ENCODE results near the gene CYS1.

The CYS1 gene

DNA sequence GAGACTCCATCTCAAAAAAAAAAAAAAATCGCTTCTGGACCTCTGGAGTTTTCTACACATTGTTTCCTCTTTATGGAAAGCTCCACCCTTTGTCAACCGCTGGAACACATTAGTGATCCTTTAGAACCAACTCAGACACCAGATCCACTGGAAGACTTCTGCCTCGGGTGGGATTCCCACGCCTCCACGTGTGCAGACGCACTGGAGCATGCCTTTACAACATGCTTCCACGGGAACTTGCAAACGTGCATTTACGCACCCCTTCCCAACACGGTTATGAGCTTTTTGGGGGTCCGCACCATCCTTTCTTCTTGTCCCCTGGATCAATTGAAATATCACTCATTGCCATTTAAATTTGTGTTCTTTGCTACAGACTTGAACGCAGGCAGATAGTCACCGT is 5.1 kb downstream of the CYS1 start:
- peaks cover 48% of the 10 kb centered on the region for H3K4me1 Mint-ChIP-seq
- H3K4me3 Mint-ChIP-seq: peak overlapping the region in 1 of 3 experiments; percentile 23
- H3K27ac Mint-ChIP-seq: peak overlapping the region in 2 of 3 experiments; percentile 17 to 53
- no peaks in the 10 kb centered on the region for H3K9me3 Mint-ChIP-seq
- peaks cover 17% of the 10 kb centered on the region for H3K36me3 Mint-ChIP-seq (ENCODE audit: low read depth)
- H3K27me3 Mint-ChIP-seq (ENCODE audit: low read depth): peaks cover 59% of the 10 kb centered on the region
- TF ChIP-seq, protein P1, sequence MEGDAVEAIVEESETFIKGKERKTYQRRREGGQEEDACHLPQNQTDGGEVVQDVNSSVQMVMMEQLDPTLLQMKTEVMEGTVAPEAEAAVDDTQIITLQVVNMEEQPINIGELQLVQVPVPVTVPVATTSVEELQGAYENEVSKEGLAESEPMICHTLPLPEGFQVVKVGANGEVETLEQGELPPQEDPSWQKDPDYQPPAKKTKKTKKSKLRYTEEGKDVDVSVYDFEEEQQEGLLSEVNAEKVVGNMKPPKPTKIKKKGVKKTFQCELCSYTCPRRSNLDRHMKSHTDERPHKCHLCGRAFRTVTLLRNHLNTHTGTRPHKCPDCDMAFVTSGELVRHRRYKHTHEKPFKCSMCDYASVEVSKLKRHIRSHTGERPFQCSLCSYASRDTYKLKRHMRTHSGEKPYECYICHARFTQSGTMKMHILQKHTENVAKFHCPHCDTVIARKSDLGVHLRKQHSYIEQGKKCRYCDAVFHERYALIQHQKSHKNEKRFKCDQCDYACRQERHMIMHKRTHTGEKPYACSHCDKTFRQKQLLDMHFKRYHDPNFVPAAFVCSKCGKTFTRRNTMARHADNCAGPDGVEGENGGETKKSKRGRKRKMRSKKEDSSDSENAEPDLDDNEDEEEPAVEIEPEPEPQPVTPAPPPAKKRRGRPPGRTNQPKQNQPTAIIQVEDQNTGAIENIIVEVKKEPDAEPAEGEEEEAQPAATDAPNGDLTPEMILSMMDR (IDR thresholded peaks at IDR 0.05; ENCODE audit: unreplicated experiment in 3 of 3): no peak

DNA sequence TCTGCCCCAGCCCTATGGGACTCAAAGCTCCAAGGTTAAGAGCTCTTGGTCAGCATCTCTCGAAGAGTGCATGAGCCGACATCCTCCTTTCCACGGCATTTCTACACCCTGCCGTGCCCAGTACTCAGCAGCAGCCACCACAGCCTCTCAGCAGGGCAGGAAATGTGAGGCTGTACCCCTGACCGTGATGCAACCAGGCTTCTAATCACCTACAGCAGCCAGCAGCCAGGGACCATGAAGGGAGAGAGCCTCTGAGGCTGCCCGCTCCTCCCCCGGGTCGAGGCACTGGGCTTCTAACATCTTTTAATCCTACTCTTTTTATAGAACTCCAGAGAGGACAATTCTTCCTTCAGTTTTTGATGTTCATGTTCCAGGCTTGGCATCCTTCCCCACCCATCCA is 6.5 kb downstream of the CYS1 start:
- H3K27ac Mint-ChIP-seq: peak overlapping the region in 2 of 3 experiments; percentile 37 to 55
- TF ChIP-seq, protein P1 (IDR thresholded peaks at IDR 0.05; ENCODE audit: unreplicated experiment in 3 of 3): no peak
- H3K4me1 Mint-ChIP-seq: peaks cover 40% of the 10 kb centered on the region
- H3K36me3 Mint-ChIP-seq (ENCODE audit: low read depth): peaks cover 17% of the 10 kb centered on the region
- no peaks in the 10 kb centered on the region for H3K9me3 Mint-ChIP-seq
- H3K4me3 Mint-ChIP-seq: peak overlapping the region in 1 of 3 experiments; percentile 39
- peaks cover 52% of the 10 kb centered on the region for H3K27me3 Mint-ChIP-seq (ENCODE audit: low read depth)

DNA sequence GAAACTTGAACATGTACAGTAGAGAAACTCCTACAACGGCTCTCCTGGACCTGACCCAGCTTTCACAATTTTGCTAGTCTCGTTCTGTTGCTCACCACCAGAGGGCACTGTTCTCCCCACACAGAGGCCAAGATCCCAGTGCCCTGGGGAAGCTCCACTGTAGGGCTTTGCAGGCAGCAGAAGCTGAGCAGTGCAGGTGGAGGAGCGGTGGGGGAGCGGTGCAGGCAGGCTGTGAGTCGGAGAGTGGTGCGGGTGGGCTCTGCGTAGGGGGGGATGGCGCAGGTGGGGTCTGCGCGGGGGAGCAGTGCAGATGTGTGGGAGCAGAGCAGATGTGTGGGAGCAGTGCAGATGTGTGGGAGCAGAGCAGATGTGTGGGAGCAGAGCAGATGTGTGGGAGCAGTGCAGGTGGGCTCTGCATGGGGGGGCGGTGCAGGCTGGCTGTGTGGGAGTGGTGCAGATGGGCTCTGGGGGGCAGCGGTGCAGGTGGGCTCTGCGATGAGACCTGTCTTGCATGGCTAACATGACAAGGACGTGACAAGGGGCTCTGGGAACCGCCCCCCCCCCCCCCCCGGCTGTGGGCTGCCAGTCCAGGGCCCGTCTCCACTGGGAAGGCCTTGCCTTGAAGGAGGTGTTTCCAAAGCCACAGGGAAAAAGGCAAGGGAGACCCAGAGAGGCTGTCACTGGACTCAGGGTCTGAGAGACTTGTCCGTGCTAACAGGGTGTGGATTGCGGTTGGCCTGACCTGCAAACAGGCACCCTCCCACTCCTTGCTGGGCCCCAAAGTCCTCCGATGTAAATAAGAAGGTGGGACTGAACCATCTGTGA is 7.3 kb downstream of the CYS1 start:
- Mint-ChIP-seq H3K4me1 (peaks cover 32% of the 10 kb centered on the region), H3K36me3 (ENCODE audit: low read depth) (peaks cover 17% of the 10 kb centered on the region), H3K9me3 (peaks cover 4% of the 10 kb centered on the region), H3K4me3 (peak overlapping the region in 2 of 3 experiments; percentile 1 to 39), H3K27me3 (ENCODE audit: low read depth) (peaks cover 43% of the 10 kb centered on the region), H3K27ac (peak overlapping the region in 2 of 3 experiments; percentile 5 to 37)
- TF ChIP-seq, protein P1 (IDR thresholded peaks at IDR 0.05; ENCODE audit: unreplicated experiment in 3 of 3): peak; percentile 78 to 82 (median 80)

DNA sequence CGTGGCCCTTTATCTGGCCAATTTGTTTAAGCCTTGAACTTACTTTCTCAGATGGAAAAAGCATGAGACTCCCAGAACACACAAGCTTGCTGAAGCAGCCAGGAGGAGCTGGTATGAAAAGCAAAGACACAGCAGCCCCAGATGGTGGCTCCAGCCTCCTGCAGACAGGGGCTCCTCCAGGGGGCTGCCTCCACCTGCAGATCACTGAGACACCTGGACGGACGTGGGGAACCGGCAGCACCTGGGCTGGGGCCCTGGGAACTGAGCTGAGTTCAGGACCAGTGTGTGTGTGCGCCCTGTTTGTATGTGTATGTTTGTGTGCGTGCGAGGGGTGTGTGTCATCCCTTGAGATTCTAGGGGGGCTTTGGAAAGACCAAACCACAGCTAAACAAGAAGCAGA is 8.6 kb downstream of the CYS1 start:
- Mint-ChIP-seq H3K27me3 (ENCODE audit: low read depth) (peaks cover 31% of the 10 kb centered on the region), H3K4me1 (peaks cover 25% of the 10 kb centered on the region), H3K27ac (no peak overlapping the region), H3K9me3 (peaks cover 7% of the 10 kb centered on the region), H3K36me3 (ENCODE audit: low read depth) (peaks cover 20% of the 10 kb centered on the region), H3K4me3 (no peak overlapping the region)
- TF ChIP-seq, protein P1 (IDR thresholded peaks at IDR 0.05; ENCODE audit: unreplicated experiment in 3 of 3): no peak

DNA sequence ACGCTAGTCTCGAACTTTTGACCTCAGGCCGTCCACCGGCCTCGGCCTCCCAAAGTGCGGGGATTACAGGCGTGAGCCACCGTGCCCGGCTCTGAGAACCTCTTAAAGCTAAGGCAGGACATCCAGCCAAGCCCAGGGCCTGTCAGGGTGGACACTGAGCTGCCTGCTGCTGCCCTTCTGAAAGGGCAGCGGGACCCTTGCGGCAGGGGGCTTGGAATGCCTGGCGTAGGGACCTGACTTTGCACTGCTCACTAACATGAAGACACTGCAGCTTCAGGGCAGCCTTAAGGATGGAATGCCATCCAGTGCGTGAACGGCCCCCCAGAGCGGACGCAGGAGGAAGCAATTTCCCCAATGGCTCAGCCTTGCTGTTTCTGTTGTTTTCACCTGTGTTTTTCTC is 9.0 kb downstream of the CYS1 start:
- H3K4me3 Mint-ChIP-seq: no peak overlapping the region
- TF ChIP-seq, protein P1 (IDR thresholded peaks at IDR 0.05; ENCODE audit: unreplicated experiment in 3 of 3): no peak
- peaks cover 16% of the 10 kb centered on the region for H3K36me3 Mint-ChIP-seq (ENCODE audit: low read depth)
- H3K27ac Mint-ChIP-seq: no peak overlapping the region
- peaks cover 7% of the 10 kb centered on the region for H3K9me3 Mint-ChIP-seq
- H3K27me3 Mint-ChIP-seq (ENCODE audit: low read depth): peaks cover 26% of the 10 kb centered on the region
- peaks cover 20% of the 10 kb centered on the region for H3K4me1 Mint-ChIP-seq

DNA sequence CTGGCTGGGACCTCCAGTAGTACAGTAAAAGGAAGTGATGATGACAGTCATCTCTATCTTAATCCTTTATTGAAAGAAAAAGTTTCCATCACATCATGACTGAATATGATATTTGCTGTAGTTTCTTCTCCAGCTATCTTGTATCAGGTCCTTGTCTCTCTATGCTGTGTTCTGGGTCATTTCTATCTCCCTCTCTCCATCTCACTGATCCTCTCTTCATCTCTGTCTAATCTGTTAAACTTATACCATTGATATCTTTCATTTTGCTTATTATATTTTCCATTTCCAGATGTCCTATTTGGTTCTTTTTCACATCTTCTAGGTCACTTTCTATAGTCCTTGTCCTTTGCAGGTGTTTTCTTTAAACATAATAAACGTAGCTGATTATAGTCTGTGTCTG is 12.3 kb downstream of the CYS1 start:
- peaks cover 14% of the 10 kb centered on the region for H3K36me3 Mint-ChIP-seq (ENCODE audit: low read depth)
- peaks cover 7% of the 10 kb centered on the region for H3K9me3 Mint-ChIP-seq
- TF ChIP-seq, protein P1 (IDR thresholded peaks at IDR 0.05; ENCODE audit: unreplicated experiment in 3 of 3): no peak
- H3K4me3 Mint-ChIP-seq: no peak overlapping the region
- peaks cover 6% of the 10 kb centered on the region for H3K4me1 Mint-ChIP-seq
- H3K27me3 Mint-ChIP-seq (ENCODE audit: low read depth): no peaks in the 10 kb centered on the region
- no peak overlapping the region for H3K27ac Mint-ChIP-seq

All from nephron (organoid).